HG02610 (cell line): Measurements from ENCODE around the gene TMEM179.

Source experiments
- ATAC-seq: cut with Tn5 transposase; IDR thresholded peaks from one replicate; pipeline ENCODE4 v1.9.1; 2021; ENCODE audit warnings: mild to moderate bottlenecking, moderate library complexity; ENCODE audit not compliant: unreplicated experiment

The TMEM179 gene

GRCh38 chr14:104558231-104559027 is 46.1 kb downstream of the TMEM179 start:
- ATAC-seq, result no peak

DNA sequence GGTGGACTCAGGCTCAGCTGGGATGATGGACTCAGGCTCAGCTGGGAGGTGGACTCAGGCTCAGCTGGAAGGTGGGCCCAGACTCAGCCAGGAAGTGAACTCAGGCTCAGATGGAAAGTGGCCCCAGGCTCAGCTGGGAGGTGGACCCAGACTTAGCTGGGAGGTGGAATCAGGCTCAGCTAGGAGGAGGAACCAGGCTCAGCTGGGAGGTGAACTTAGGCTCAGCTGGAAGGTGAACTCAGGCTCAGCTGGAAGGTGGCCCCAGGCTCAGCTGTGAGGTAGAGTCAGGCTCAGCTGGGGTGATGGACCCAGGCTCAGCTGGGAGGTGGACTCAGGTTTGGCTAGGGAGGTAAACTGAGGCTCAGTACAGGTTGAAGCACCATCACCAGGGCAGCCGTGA is 46.8 kb downstream of the TMEM179 start:
- no peak for ATAC-seq

- no peak for ATAC-seq
Observed at GRCh38 chr14:104557086-104557485, 47.5 kb downstream of the TMEM179 start.

- no peak for ATAC-seq
Observed at GRCh38 chr14:104556256-104557021, 48.1 kb downstream of the TMEM179 start.

DNA sequence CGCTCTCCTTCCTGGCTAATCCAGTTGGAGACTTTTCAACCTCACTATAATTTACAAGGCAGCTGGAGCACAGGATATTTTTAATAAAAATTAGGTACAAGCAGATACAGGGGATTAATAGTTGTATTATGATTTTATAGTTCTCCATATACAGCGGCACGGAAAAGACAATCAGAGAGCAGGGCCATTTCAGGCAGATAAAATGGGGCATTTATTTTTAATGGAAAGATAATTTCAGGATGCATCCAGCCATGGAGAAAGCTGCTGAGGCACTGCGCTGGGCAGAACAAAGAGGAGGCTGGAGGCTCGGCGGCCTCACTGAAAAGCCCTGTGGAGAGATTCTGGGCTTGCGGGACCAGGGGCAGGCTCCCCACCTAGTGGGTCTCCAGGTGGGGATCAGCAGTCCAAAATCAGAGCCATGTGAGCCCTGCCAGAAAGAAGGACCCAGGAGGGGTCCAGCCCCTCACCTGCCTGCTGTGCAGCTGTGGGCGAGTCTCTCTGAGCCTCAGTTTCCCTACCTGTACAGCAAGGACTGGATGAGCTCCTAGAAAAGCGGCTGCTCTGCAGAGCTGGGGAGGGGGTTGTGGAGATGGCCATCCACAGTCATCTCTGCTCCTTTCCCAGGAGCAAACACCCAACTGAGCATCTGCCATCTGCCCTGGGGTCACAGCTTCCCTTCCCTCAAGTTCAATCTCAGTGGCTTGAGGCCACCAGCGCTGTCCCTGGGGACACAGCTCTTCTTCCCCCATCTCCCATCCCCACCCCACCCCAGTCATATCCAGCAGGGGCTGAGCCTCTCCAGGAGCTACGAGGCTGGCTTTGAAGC is 48.9 kb downstream of the TMEM179 start:
- no peak for ATAC-seq

DNA sequence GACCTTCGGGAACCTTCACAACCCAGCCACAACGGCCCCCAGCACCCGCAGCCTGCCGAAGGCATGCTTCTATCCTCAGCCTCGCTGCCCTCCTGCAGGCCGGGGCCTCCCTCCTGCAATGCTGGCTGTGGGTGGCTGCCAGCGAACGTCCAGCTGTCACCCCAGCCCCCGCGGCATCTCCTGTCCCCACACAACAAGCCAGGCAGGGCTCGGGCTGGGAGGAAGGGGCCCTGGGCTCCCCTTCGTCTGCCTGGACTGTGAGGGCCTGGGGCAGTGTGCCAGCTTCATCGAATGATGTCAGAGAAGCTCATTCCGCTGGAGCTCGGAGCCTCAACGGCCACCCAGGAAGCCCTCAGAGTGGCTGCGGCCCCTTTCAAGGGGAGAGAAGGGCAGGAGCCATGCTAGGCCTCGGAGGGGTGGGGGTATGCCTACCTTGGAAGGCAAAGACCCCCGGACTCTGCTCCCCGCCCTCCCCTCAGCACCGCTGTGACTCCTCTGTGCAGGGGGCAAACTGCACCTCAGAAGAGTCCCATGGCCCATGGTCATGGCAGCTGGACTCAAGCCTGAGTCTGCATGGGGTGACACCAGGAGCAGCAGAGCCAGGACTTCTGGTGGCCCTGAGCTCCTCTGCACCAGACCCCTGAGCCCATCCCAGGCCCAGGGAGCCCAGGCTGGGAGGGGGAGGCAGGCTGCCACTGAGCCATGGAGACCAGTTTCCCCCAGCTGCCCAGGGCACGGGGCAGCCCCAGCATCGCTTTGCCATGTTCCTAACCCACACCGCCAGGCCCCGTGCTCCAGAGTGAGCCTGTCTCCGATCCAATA is 49.8 kb downstream of the TMEM179 start:
- no peak for ATAC-seq

DNA sequence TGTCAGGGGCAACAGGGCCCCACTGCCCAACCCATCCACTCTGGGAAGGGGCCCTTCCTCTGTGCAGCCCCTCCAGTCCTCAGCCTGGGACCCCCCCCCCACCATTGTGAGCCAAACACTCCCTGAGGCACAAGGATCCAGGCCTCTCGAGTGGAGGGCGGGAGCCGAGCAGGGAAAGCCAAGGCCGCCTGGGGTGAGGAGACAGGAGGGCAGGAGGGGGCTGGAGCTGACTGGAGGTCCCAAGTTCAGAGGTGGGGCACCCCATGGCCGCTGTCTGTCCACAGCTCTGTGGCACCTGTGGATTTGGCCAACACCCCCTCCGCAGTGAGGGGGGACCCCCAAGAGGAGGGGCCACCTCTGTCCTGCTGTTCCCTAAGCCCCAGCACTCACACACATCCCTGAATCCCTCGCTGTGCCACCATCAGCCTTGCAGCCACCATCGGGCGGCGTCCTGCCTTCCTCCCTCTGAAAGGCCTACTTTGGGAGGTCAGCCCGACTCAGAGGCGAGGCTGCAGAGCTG is 50.4 kb downstream of the TMEM179 start:
- no peak for ATAC-seq

GRCh38 chr14:104553166-104554087 is 51.1 kb downstream of the TMEM179 start:
- ATAC-seq, result no peak

GRCh38 chr14:104552738-104553125 is 51.8 kb downstream of the TMEM179 start:
- ATAC-seq, result no peak

GRCh38 chr14:104551851-104552737 is 52.5 kb downstream of the TMEM179 start:
- ATAC-seq, result no peak

GRCh38 chr14:104550861-104551728 is 53.5 kb downstream of the TMEM179 start:
- no peak for ATAC-seq

DNA sequence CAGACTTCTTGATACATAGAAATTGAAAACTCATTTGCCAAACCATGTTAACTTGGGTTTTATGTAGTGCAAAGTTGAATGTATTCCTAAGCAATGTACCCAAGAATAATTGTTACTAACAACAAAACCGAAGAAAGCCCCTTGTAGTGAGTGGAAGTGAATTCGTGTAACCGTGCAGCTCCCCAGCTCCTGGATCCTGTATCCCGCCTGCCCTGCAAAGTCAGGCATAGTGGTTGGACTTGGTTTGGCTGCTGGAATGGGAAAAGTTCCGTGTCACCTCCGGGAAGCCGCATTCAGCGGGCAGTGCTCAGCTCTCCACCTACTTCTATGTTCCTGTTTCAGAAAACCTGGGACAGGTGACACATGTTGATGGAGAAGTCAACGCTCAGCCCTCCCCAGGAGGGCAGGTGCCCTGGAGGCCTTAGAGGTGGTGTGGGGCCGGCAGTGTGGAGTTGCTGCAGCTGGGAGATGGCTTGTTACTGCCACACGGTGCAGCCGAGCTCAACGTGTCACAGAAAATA is 54.2 kb downstream of the TMEM179 start:
- ATAC-seq, result no peak

DNA sequence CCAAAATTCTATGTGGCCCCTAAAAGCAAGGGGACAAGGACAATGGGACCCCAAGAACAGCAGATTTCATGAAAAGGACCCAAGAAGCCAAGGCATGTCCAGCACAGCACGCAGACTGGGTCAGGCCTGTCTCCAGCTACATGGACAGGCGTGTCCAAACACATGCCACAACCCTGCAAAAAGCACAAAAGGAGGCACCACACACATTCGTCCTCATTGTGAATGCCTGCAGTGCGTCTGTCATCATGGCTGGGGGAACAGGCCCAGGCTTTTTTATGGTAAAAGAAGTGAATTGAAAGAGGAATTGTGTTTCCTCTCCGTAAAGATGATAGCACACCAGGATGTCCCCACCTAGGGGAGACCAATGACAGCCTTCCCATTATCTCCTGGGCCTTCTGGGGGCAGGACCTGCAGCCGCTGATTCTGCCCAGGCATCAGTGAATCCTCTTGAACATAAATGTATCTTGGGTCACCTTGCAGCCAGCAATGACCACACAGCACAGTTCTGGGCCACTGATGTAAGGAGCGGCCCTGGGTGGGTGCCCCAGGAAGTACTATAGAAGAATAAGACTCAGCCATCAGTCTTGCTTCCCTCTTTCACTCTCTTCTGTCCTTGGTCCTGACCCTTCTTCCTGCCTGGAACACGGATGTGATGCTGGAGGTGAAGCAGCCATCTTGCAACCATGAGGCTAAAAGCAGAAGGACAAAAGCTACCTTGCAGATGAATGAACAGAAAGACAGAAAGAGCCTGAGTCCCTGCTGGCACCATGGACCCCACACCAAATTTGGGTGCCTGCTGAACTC is 54.8 kb downstream of the TMEM179 start:
- no peak for ATAC-seq

- ATAC-seq, result no peak
Observed at GRCh38 chr14:104548802-104549535, 55.6 kb downstream of the TMEM179 start.

GRCh38 chr14:104547998-104548700 is 56.4 kb downstream of the TMEM179 start:
- ATAC-seq, result no peak
